ENCODE measurements around the gene FAM222A. TPM values are rescaled to one million over a fixed set of nuclear protein-coding genes. Genes with fewer than 3 reads are reported as not detected.

FAM222A gene
- total RNA-seq, 1 donor from 2014 or later: 4.7 TPM

GRCh38 chr12:109721276-109721675, 7.7 kb downstream of the FAM222A start:
- intact Hi-C loops (cut with DNase I): no loop called here
- DNase-seq (ENCODE audit: low spot score) (no peak), ATAC-seq (no peak)

GRCh38 chr12:109722022-109722720, 8.5 kb downstream of the FAM222A start:
- ATAC-seq (no peak), DNase-seq (ENCODE audit: low spot score) (no peak)
- intact Hi-C loops (cut with DNase I): no loop called here

GRCh38 chr12:109722721-109723094, 9.1 kb downstream of the FAM222A start:
- DNase-seq (ENCODE audit: low spot score) (no peak), ATAC-seq (no peak)
- intact Hi-C loops (cut with DNase I): no loop called here

GRCh38 chr12:109723311-109723881, 9.8 kb downstream of the FAM222A start:
- peak; percentile 40 for ATAC-seq
- DNase-seq (ENCODE audit: low spot score): peak; percentile 77
- intact Hi-C loops (cut with DNase I): no loop called here

GRCh38 chr12:109724321-109724892, 10.8 kb downstream of the FAM222A start:
- intact Hi-C loops (cut with DNase I): no loop called here
- DNase-seq (ENCODE audit: low spot score): no peak
- ATAC-seq: no peak

GRCh38 chr12:109725321-109726105, 11.9 kb downstream of the FAM222A start:
- ATAC-seq (peak; percentile 59), DNase-seq (ENCODE audit: low spot score) (no peak)
- intact Hi-C loops (cut with DNase I): no loop called here

GRCh38 chr12:109726106-109726497, 12.5 kb downstream of the FAM222A start:
- intact Hi-C loops (cut with DNase I): no loop called here
- DNase-seq (ENCODE audit: low spot score): no peak
- no peak for ATAC-seq

- peak; percentile 59 for DNase-seq (ENCODE audit: low spot score)
- no peak for ATAC-seq
- intact Hi-C loops (cut with DNase I): no loop called here
Observed at GRCh38 chr12:109726511-109727038, 12.9 kb downstream of the FAM222A start.

GRCh38 chr12:109727039-109727723, 13.6 kb downstream of the FAM222A start:
- ATAC-seq (peak; percentile 83), DNase-seq (ENCODE audit: low spot score) (peak; percentile 77)
- intact Hi-C loops (cut with DNase I): no loop called here

GRCh38 chr12:109727746-109728726, 14.4 kb downstream of the FAM222A start:
- intact Hi-C loops (cut with DNase I): no loop called here
- ATAC-seq (no peak), DNase-seq (ENCODE audit: low spot score) (peak; percentile 51)

GRCh38 chr12:109728921-109729320, 15.3 kb downstream of the FAM222A start:
- intact Hi-C loops (cut with DNase I): no loop called here
- DNase-seq (ENCODE audit: low spot score) (peak; percentile 34), ATAC-seq (no peak)

- intact Hi-C loops (cut with DNase I): no loop called here
- ATAC-seq: no peak
- DNase-seq (ENCODE audit: low spot score): peak; percentile 53
Observed at GRCh38 chr12:109729371-109729781, 15.8 kb downstream of the FAM222A start.

GRCh38 chr12:109729801-109730200, 16.2 kb downstream of the FAM222A start:
- DNase-seq (ENCODE audit: low spot score) (peak; percentile 49), ATAC-seq (no peak)
- intact Hi-C loops (cut with DNase I): no loop called here

GRCh38 chr12:109730306-109731145, 16.9 kb downstream of the FAM222A start:
- intact Hi-C loops (cut with DNase I): no loop called here
- peak; percentile 34 for DNase-seq (ENCODE audit: low spot score)

GRCh38 chr12:109731231-109731731, 17.7 kb downstream of the FAM222A start:
- intact Hi-C loops (cut with DNase I): no loop called here
- DNase-seq (ENCODE audit: low spot score) (peak; percentile 33), ATAC-seq (no peak)

More at GRCh38 chr12:109730306-109731145, 16.9 kb downstream of the FAM222A start:
- ATAC-seq: no peak

- peak; percentile 23 for DNase-seq (ENCODE audit: low spot score)
- no peak for ATAC-seq
- intact Hi-C loops (cut with DNase I): no loop called here
Observed at GRCh38 chr12:109731806-109732205, 18.2 kb downstream of the FAM222A start.

Measured in sciatic nerve (tissue), 2 donors.